IPS DF 4.7 (cell line): Measurements from ENCODE around the gene WRAP53.

Experiments
- DNase-seq: peaks from one replicate; pipeline ENCODE4 v3.0.0-alpha.2; 2013; ENCODE audit warnings: low spot score; ENCODE audit errors: extremely low read depth

WRAP53 gene

GRCh38 chr17:7707858-7708750 is 19.8 kb downstream of the WRAP53 start:
- DNase-seq: no peak

- DNase-seq: no peak
Measured at GRCh38 chr17:7709031-7709430, 20.8 kb downstream of the WRAP53 start.

DNA sequence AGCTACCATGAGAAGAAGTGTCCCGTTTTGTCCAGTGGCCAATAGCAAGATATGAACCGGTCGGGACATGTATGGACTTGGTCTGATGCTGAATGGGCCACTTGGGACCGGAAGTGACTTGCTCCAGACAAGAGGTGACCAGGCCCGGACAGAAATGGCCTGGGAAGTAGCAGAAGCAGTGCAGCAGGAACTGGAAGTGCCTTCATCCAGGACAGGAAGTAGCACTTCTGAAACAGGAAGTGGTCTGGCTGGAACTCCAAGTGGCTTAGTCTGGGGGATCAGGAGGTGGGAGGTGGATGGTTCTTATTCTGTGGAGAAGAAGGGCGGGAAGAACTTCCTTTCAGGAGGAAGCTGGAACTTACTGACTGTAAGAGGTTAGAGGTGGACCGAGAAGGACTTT is 22.0 kb downstream of the WRAP53 start:
- DNase-seq: no peak

DNA sequence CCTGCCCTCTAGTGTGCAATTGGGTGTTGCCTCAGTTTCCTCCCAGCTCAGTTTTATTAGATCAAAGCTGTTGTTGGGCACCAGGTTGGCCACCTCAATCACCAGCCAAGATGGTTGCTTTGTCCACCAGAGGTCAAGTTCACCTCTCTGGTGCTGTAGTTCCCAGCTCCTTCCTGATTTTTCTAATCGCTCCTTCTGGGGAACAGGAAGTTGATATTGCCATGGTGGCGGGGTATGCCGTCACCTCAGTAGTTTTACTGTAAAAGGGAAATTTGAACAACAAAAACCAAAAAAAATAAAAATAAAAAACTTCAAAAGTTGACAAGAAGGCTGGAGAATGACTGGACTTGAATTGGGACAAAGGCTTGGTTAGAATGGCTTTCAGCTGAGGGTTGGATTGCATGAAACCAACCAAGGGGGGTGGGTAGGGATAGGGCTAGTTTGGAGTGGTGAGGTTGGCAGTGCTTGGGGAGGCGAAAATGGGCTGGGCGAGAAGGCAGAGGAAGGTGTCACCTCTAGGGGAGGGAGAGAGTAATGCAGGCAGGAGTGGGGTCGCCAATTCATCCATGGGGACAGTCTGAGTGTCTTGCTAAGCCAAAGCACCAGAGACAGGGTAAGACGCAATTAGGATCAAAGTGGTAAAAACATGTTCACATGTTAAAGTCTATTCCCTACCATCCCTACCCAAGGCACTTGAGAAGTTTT is 22.9 kb downstream of the WRAP53 start:
- no peak for DNase-seq

DNA sequence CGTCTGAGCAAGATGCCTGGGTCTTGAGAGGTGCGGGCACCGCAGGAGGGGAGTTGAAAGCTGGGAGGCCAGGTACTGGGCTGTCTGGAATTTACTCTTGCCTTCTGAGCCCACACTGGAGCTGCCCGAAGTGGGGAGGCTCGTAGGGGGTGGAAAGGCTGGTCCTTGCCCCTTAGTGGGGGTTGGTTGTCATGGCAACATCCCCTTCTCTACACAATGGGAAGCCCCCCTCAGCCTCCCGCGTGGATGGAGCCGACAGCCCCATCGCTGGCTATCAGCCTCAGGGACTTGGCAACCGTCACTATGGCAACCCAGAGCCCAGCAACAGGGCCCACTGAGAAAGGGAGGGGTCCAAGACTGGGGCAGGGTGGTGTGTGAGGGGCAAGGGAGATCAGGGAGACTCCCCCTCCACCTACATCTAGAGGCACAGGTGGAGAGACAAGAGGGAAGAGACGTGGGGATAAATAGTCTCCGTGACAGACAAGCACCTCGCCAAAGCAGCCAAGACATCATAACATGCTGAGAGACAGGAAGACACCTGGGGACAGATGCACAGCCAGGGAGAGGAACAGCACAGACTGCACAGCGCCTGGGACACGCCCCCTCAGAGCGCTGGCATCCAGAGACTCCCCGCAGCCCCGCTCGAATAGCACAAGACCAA is 24.0 kb downstream of the WRAP53 start:
- no peak for DNase-seq

DNA sequence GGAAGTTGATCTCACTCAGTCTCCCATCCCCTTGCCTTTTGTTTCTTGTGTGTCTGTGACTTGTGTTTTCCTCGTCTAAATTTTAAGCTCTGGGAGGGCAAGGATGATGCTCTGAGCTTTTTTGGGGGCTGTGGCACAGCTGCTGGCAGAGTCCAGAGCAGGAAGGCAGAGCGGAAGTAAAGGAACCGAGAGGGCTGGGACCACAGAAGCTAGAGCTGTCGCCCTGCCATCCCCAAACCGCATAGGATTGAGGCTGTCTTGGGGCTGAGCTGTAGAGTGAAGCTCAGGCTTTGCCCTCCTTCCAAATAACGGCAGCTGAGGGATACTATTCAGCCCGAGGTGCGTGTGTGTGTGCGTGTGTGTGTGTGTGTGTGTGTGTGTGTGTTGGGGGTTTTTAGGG is 25.5 kb downstream of the WRAP53 start:
- DNase-seq: no peak

GRCh38 chr17:7714721-7715594 is 26.7 kb downstream of the WRAP53 start:
- no peak for DNase-seq

DNA sequence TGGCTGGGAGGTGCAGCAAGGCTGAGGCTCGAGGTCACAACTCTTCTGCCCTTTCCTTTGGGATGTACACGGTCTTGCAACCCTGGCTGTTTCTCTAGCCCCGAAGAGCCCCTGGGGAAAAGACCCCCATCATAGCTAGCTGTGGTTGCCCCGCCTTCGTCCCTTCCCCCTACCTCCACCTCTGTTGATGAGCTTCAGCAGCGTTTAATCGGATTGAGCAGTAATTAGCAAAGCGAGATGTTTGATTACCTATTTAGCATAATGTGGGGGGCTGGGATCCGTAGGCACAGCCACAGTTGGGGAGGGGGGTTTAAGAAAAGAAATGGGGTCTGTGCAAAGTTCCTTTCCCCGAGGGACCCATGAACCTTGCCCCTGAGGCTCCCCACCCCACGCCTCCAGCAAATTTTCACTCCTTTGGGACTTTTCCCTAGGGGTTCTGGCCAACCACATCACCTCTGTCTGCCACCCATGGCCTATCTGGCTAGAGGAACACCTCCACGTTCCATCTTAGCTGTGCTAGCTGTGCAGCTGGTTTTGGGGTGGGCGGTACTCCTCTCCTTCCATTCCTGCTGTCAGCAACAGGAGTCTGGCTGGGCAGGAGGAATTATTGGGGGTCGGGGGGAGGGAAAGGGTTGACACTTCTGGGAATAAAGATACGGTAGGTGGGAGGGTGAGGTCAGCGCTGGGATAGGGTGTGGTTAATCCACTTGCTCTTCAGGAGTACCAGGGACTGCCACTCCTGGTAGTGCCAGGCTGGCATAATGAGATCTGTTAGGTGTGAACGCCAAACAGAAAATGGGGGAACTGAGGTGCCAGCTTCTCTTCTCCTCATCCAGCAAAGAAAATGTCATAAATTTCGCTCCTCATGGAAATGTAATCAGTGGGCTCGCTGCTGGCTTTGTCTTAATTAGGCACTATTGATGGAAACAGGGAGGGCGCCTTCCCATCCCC is 27.9 kb downstream of the WRAP53 start:
- no peak for DNase-seq

GRCh38 chr17:7716901-7717755 is 28.9 kb downstream of the WRAP53 start, which contains the start of gene DNAH2:
Gene DNAH2, plus strand, starts transcription at chr17:7717744. Its CDS starts 1,991 bp downstream, at chr17:7719735.
- no peak for DNase-seq

GRCh38 chr17:7717756-7718350 is 29.6 kb downstream of the WRAP53 start:
- no peak for DNase-seq

GRCh38 chr17:7719661-7720060 is 31.4 kb downstream of the WRAP53 start:
- DNase-seq: no peak

GRCh38 chr17:7720125-7720524 is 31.8 kb downstream of the WRAP53 start:
- no peak for DNase-seq

DNA sequence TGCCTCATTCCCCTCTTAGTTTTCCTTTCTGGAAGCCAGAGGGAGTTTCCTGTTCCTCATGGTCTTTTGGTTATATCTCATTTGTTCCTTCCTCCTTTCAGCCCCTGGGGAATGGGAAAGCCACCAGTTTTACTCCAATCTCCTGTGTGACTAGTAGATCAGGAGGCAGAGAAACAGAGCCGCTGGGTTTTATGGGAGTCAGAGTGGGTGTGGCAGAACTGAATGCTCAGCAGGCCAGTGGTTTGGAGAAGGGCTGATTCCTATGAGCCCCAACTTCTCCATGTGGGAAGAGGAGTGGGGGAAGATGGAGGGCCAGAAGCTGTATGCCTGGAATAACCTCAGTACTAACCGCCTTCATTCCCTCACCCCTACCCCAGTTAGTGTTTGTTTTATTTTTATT is 33.3 kb downstream of the WRAP53 start:
- DNase-seq: no peak

- DNase-seq: no peak
Measured at GRCh38 chr17:7727886-7728285, 39.6 kb downstream of the WRAP53 start.

GRCh38 chr17:7729816-7730215 is 41.5 kb downstream of the WRAP53 start:
- no peak for DNase-seq

DNA sequence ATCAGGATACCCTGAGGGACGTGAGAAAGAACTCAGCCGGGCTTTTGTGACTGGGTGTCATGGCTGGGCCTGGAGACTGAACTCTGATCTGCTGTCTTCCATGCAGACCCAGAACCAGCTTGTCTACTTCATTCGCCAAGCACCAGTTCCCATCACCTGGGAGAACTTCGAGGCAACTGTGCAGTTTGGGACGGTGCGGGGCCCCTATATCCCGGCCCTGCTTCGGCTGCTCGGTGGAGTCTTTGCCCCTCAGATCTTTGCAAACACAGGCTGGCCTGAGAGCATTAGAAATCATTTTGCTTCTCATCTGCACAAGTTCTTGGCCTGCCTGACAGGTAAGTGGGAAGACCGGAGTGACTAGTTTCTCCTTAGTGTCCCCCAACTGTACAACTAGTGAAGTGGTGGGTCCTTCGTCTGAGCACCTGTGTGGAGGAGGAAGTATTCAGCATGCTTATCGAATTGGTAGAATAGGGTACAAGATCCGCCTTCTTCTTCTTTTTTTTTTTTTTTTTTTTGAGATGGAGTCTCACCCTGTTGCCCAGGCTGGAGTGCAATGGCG is 44.8 kb downstream of the WRAP53 start:
- no peak for DNase-seq

DNA sequence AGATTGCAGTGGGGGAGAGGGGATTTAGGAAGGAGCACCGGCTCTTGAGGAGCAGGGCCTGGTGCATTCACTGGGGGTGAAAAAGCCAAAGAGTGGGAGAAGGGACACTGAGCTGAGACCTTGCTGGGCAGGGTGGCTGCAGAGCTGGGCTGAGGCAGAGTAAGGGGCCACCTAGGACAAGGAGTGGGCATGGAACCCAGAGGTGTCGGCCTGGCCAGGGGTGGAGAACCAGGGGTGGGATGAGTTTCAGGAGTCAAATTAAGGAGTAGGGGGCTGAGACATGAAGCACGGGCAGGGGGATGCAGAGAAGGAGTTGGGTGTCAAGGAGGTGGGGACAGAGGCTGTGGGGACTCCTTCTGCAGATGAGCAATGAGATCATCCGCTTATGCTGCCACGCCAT is 49.3 kb downstream of the WRAP53 start:
- DNase-seq: no peak

DNA sequence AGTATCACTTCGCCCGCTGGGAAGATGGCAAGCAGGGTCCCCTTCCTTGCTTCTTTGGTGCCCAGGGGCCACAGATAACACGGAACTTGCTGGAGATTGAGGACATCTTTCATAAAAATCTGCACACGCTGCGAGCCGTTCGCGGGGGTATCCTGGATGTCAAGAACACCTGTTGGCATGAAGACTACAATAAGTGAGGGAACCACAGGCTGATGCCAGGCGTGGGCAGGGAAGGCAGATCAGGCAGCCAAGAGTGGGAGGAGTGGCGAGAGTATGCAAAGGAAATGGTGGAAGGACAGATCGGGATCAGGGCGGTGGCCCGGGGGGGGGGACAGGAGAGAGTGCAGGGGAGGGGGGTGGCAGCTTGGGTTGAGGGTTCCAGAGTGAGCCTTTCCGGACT is 51.5 kb downstream of the WRAP53 start:
- no peak for DNase-seq
